Measurements from ENCODE around the gene NELL1. TPM values are rescaled to one million over a fixed set of nuclear protein-coding genes. Genes with fewer than 3 reads are reported as not detected.

The NELL1 gene
- total RNA-seq, 2 donors from 2014 or later, result 0.09 to 0.11 TPM

DNA sequence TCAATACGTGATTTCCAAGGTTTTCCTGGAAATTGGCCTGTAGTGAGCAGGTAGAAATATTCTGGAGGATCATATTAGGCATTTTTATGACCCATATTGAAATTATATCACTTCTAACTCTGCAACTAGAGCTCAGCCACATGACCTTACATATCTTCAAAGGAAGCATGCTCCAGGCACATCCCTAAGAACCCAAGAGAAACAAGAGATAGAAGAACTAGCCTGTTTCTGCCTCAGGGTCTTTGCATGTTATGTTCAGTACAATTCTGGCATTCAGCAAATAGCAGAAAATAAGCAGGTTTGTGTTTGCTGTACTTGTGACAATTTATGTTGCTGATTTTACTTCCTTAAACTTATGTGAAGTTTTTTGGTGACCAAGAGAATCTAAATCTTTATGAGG is 859.8 kb downstream of the NELL1 start:
- DNase-seq, result no peak
- WGBS, 2 experiments (ENCODE audit: insufficient coverage in 1 of 2, insufficient read length in 1 of 2), result 88% methylated on average over 1 of the region's 1 CpG; no CpG with 5 or more reads in 1 of the 2 experiments
- Mint-ChIP-seq H3K27me3 (ENCODE audit: insufficient read depth) (no peaks in the 10 kb centered on the region), H3K36me3 (ENCODE audit: low read depth) (no peaks in the 10 kb centered on the region), H3K4me1 (peaks cover 19% of the 10 kb centered on the region), H3K27ac (no peak overlapping the region), H3K4me3 (no peak overlapping the region), H3K9me3 (peaks cover 12% of the 10 kb centered on the region)
- Histone ChIP-seq H3K9me3 (ENCODE audit: control insufficient read depth, low read length) (no peaks in the 10 kb centered on the region), H3K4me1 (ENCODE audit: control insufficient read depth, insufficient read depth, low read length) (peaks cover 11% of the 10 kb centered on the region), H3K4me3 (ENCODE audit: low read length) (no peak overlapping the region), H3K36me3 (ENCODE audit: control insufficient read depth, insufficient read depth, low read length) (no peaks in the 10 kb centered on the region), H3K9ac (ENCODE audit: extremely low read depth, low read length, poor library complexity, severe bottlenecking) (no peak overlapping the region), H3K27me3 (ENCODE audit: control insufficient read depth, insufficient read depth, low read length, poor library complexity, severe bottlenecking) (no peaks in the 10 kb centered on the region), H3K27ac (ENCODE audit: low read depth, low read length) (no peak overlapping the region)
- TF ChIP-seq, protein P1, sequence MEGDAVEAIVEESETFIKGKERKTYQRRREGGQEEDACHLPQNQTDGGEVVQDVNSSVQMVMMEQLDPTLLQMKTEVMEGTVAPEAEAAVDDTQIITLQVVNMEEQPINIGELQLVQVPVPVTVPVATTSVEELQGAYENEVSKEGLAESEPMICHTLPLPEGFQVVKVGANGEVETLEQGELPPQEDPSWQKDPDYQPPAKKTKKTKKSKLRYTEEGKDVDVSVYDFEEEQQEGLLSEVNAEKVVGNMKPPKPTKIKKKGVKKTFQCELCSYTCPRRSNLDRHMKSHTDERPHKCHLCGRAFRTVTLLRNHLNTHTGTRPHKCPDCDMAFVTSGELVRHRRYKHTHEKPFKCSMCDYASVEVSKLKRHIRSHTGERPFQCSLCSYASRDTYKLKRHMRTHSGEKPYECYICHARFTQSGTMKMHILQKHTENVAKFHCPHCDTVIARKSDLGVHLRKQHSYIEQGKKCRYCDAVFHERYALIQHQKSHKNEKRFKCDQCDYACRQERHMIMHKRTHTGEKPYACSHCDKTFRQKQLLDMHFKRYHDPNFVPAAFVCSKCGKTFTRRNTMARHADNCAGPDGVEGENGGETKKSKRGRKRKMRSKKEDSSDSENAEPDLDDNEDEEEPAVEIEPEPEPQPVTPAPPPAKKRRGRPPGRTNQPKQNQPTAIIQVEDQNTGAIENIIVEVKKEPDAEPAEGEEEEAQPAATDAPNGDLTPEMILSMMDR (conservative IDR thresholded peaks at IDR 0.05), result no peak

DNA sequence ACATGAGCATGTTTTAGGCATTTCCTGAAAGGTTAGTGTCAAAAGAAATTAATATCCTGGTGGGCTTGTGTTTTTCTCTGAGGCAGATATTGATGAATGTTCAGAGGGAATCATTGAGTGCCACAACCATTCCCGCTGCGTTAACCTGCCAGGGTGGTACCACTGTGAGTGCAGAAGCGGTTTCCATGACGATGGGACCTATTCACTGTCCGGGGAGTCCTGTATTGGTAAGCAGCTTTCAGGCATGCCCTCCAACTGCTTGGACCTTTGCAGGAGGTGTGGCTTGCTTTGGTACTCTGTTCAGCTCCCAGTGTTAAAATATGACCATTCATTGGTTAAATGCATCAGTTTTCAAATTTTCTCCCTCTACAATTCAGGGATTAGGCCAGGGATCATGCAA is 864.9 kb downstream of the NELL1 start:
- H3K4me1 Mint-ChIP-seq, result peaks cover 19% of the 10 kb centered on the region
- peaks cover 2% of the 10 kb centered on the region for H3K27me3 Mint-ChIP-seq (ENCODE audit: insufficient read depth)
- Histone ChIP-seq H3K36me3 (ENCODE audit: control insufficient read depth, insufficient read depth, low read length) (no peaks in the 10 kb centered on the region), H3K9ac (ENCODE audit: extremely low read depth, low read length, poor library complexity, severe bottlenecking) (no peak overlapping the region), H3K4me1 (ENCODE audit: control insufficient read depth, insufficient read depth, low read length) (peaks cover 11% of the 10 kb centered on the region), H3K9me3 (ENCODE audit: control insufficient read depth, low read length) (no peaks in the 10 kb centered on the region), H3K27me3 (ENCODE audit: control insufficient read depth, insufficient read depth, low read length, poor library complexity, severe bottlenecking) (no peaks in the 10 kb centered on the region), H3K27ac (ENCODE audit: low read depth, low read length) (no peak overlapping the region), H3K4me3 (ENCODE audit: low read length) (no peak overlapping the region)
- TF ChIP-seq, protein P1 (conservative IDR thresholded peaks at IDR 0.05), result no peak
- DNase-seq, result no peak
- H3K36me3 Mint-ChIP-seq (ENCODE audit: low read depth), result no peaks in the 10 kb centered on the region
- no peaks in the 10 kb centered on the region for H3K9me3 Mint-ChIP-seq
- no peak overlapping the region for H3K4me3 Mint-ChIP-seq
- no peak overlapping the region for H3K27ac Mint-ChIP-seq
- 65 to 92% methylated on average over 5 of the region's 5 CpGs for WGBS, 2 experiments (ENCODE audit: insufficient coverage in 1 of 2, insufficient read length in 1 of 2)

DNA sequence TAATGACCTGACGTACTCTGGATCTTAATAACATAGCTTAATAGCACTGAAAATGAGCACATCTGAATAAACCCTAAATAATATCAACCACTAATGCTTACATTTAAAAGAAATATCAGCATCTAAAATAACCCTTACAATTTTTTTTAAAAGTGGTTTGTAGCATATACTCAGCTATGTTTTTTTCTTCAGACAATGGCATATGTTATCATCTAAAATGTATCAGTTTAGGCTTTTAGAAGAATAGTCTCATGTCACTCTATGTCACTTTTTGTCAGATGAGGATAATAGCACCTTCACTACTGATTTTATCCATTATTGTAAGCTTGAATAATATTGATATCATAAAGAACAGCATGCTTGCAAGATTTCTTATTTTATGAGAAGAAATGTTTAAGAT is 868.6 kb downstream of the NELL1 start:
- H3K4me1 Mint-ChIP-seq, result peaks cover 6% of the 10 kb centered on the region
- Histone ChIP-seq H3K36me3 (ENCODE audit: control insufficient read depth, insufficient read depth, low read length) (no peaks in the 10 kb centered on the region), H3K27me3 (ENCODE audit: control insufficient read depth, insufficient read depth, low read length, poor library complexity, severe bottlenecking) (no peaks in the 10 kb centered on the region), H3K4me3 (ENCODE audit: low read length) (no peak overlapping the region), H3K9me3 (ENCODE audit: control insufficient read depth, low read length) (no peaks in the 10 kb centered on the region), H3K27ac (ENCODE audit: low read depth, low read length) (no peak overlapping the region), H3K9ac (ENCODE audit: extremely low read depth, low read length, poor library complexity, severe bottlenecking) (no peak overlapping the region), H3K4me1 (ENCODE audit: control insufficient read depth, insufficient read depth, low read length) (peaks cover 5% of the 10 kb centered on the region)
- no peaks in the 10 kb centered on the region for H3K9me3 Mint-ChIP-seq
- WGBS, 2 experiments (ENCODE audit: insufficient coverage in 1 of 2, insufficient read length in 1 of 2), result 100% methylated on average over 1 of the region's 1 CpG
- peaks cover 3% of the 10 kb centered on the region for H3K27me3 Mint-ChIP-seq (ENCODE audit: insufficient read depth)
- no peaks in the 10 kb centered on the region for H3K36me3 Mint-ChIP-seq (ENCODE audit: low read depth)
- H3K27ac Mint-ChIP-seq, result no peak overlapping the region
- no peak overlapping the region for H3K4me3 Mint-ChIP-seq
- DNase-seq, result no peak
- TF ChIP-seq, protein P1 (conservative IDR thresholded peaks at IDR 0.05), result no peak
